Spleen (tissue), 7 donors: Measurements from ENCODE around the gene SOX9.

Experiments
- POLR2A ChIP-seq, 3 donors: fragments of 450-650 bp; IDR thresholded peaks; one replicate each; pipeline ENCODE4 v1.5.1; 2017; ENCODE audit warnings: antibody characterized with exemption in 3 of 3, mild to moderate bottlenecking in 1 of 3
- POLR2AphosphoS5 ChIP-seq, 3 donors: sonication (generic); formaldehyde crosslinking; IDR thresholded peaks; one replicate each; pipeline ENCODE4 v1.5.1; 2017; ENCODE audit warnings: antibody characterized with exemption in 3 of 3
- TF ChIP-seq, protein P1 (sequence below), 11 experiments: fragments of 200-600 bp in 7 of 11; fragments of 450-650 bp in 4 of 11; sonication (generic) in 4 of 11; IDR thresholded peaks in 8 of 11; conservative IDR thresholded peaks in 3 of 11; 1 replicate in 7 of 11; 2 replicates in 4 of 11; pipeline versions ENCODE4 v1.4.0 to v1.8.0; 2016 to 2021; ENCODE audit warnings: antibody characterized with exemption in 11 of 11, inconsistent platforms in 4 of 11, mild to moderate bottlenecking in 1 of 11
- donor health status: DM: no; HTN: no; CAD: no; lungs with moderate emphysema.
- donor health status: DM: no; HTN: no; CAD: no.
- donor health status: DM: no; HTN: no; CAD: no.

DNA sequence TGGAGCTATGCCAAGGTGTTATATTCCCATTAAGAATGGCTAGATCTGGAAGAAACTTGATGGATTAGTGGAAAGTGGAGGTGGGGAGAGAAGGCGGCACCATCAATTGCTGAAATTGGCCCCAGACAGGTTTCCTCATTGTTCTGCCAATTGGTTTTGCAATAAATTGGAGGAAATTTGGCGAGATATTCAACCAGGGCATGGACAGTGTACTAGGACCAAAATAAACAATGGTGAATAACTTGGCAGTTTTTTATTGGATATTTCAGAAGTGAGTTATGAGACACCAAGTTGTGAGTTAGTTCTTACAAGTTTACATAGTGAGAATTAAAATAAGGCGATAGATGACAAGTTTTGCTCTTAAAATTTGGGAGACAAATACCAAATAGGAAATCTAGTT, 41.1 kb upstream of the SOX9 start:
- TF ChIP-seq POLR2A (IDR thresholded peaks at IDR 0.05) (no peak), POLR2AphosphoS5 (IDR thresholded peaks at IDR 0.05) (no peak)
- TF ChIP-seq, protein P1, sequence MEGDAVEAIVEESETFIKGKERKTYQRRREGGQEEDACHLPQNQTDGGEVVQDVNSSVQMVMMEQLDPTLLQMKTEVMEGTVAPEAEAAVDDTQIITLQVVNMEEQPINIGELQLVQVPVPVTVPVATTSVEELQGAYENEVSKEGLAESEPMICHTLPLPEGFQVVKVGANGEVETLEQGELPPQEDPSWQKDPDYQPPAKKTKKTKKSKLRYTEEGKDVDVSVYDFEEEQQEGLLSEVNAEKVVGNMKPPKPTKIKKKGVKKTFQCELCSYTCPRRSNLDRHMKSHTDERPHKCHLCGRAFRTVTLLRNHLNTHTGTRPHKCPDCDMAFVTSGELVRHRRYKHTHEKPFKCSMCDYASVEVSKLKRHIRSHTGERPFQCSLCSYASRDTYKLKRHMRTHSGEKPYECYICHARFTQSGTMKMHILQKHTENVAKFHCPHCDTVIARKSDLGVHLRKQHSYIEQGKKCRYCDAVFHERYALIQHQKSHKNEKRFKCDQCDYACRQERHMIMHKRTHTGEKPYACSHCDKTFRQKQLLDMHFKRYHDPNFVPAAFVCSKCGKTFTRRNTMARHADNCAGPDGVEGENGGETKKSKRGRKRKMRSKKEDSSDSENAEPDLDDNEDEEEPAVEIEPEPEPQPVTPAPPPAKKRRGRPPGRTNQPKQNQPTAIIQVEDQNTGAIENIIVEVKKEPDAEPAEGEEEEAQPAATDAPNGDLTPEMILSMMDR (IDR thresholded peaks at IDR 0.05 in 8 of 11, conservative IDR thresholded peaks at IDR 0.05 in 3 of 11), result no peak
